ENCODE data around the gene DCAF12.

Gene DCAF12

GRCh38 chr9:34170237-34170991, 43.9 kb upstream of the DCAF12 start:
- H2AFZ ChIP-seq (ENCODE audit: low read length) = no peak overlapping the region
- no peaks in the 10 kb centered on the region for H4K20me1 ChIP-seq (ENCODE audit: insufficient read depth, low read length)
- no peaks in the 10 kb centered on the region for H3K27me3 ChIP-seq (replicated peaks; ENCODE audit: insufficient read depth, low read length)

GRCh38 chr9:34169125-34169524, 42.6 kb upstream of the DCAF12 start:
- TF ChIP-seq EZH2phosphoT487 (IDR thresholded peaks at IDR 0.05; ENCODE audit: low read length) = no peak
- TF ChIP-seq EZH2 (optimal IDR thresholded peaks at IDR 0.05; ENCODE audit: low read depth, low read length) = no peak
- TF ChIP-seq CTCF (IDR thresholded peaks at IDR 0.05; ENCODE audit: low read length) = no peak
- no peak overlapping the region for H3K27ac ChIP-seq (ENCODE audit: low read length)
- no peaks in the 10 kb centered on the region for H3K36me3 ChIP-seq (replicated peaks; ENCODE audit: insufficient read depth, low read length)
- H3K9ac ChIP-seq (ENCODE audit: low read length) = no peak overlapping the region
- H4K20me1 ChIP-seq (ENCODE audit: insufficient read depth, low read length) = no peaks in the 10 kb centered on the region
- no peaks in the 10 kb centered on the region for H3K79me2 ChIP-seq (ENCODE audit: low read length)
- H3K27me3 ChIP-seq (replicated peaks; ENCODE audit: insufficient read depth, low read length) = no peaks in the 10 kb centered on the region
- H3K9me2 ChIP-seq (replicated peaks; ENCODE audit: insufficient read depth, low read length) = no peaks in the 10 kb centered on the region
- H3K4me1 ChIP-seq (ENCODE audit: low read length) = no peaks in the 10 kb centered on the region
- no peak for DNase-seq
- no peak overlapping the region for H3K4me3 ChIP-seq (ENCODE audit: low read length)
- H3K9me3 ChIP-seq (replicated peaks; ENCODE audit: insufficient read depth, low read length) = no peaks in the 10 kb centered on the region
- H2AFZ ChIP-seq (ENCODE audit: low read length) = no peak overlapping the region
- H3K4me2 ChIP-seq (ENCODE audit: low read depth, low read length) = no peak overlapping the region
- no peaks in the 10 kb centered on the region for H3F3A ChIP-seq (ENCODE audit: insufficient read depth, low read length)

More at GRCh38 chr9:34170237-34170991, 43.9 kb upstream of the DCAF12 start:
- no peaks in the 10 kb centered on the region for H3K4me1 ChIP-seq (ENCODE audit: low read length)
- no peak overlapping the region for H3K4me3 ChIP-seq (ENCODE audit: low read length)
- no peaks in the 10 kb centered on the region for H3K79me2 ChIP-seq (ENCODE audit: low read length)
- H3K9me2 ChIP-seq (replicated peaks; ENCODE audit: insufficient read depth, low read length) = no peaks in the 10 kb centered on the region
- no peaks in the 10 kb centered on the region for H3F3A ChIP-seq (ENCODE audit: insufficient read depth, low read length)
- TF ChIP-seq CTCF (IDR thresholded peaks at IDR 0.05; ENCODE audit: low read length) (no peak), EZH2 (optimal IDR thresholded peaks at IDR 0.05; ENCODE audit: low read depth, low read length) (no peak), EZH2phosphoT487 (IDR thresholded peaks at IDR 0.05; ENCODE audit: low read length) (no peak)
- H3K36me3 ChIP-seq (replicated peaks; ENCODE audit: insufficient read depth, low read length) = no peaks in the 10 kb centered on the region
- H3K9ac ChIP-seq (ENCODE audit: low read length) = no peak overlapping the region
- no peaks in the 10 kb centered on the region for H3K9me3 ChIP-seq (replicated peaks; ENCODE audit: insufficient read depth, low read length)
- DNase-seq = no peak
- H3K27ac ChIP-seq (ENCODE audit: low read length) = no peak overlapping the region
- H3K4me2 ChIP-seq (ENCODE audit: low read depth, low read length) = no peak overlapping the region

GRCh38 chr9:34163434-34163833, 36.9 kb upstream of the DCAF12 start:
- Histone ChIP-seq H4K20me1 (ENCODE audit: insufficient read depth, low read length) (no peaks in the 10 kb centered on the region), H3K27ac (ENCODE audit: low read length) (no peak overlapping the region), H3K9me3 (replicated peaks; ENCODE audit: insufficient read depth, low read length) (no peaks in the 10 kb centered on the region), H3K4me3 (ENCODE audit: low read length) (no peak overlapping the region), H3K79me2 (ENCODE audit: low read length) (no peaks in the 10 kb centered on the region), H3K9ac (ENCODE audit: low read length) (no peak overlapping the region), H3K9me2 (replicated peaks; ENCODE audit: insufficient read depth, low read length) (no peaks in the 10 kb centered on the region), H3K36me3 (replicated peaks; ENCODE audit: insufficient read depth, low read length) (no peaks in the 10 kb centered on the region), H2AFZ (ENCODE audit: low read length) (no peak overlapping the region), H3F3A (ENCODE audit: insufficient read depth, low read length) (no peaks in the 10 kb centered on the region), H3K27me3 (replicated peaks; ENCODE audit: insufficient read depth, low read length) (no peaks in the 10 kb centered on the region), H3K4me2 (ENCODE audit: low read depth, low read length) (no peak overlapping the region), H3K4me1 (ENCODE audit: low read length) (no peaks in the 10 kb centered on the region)
- TF ChIP-seq EZH2phosphoT487 (IDR thresholded peaks at IDR 0.05; ENCODE audit: low read length) = no peak
- no peak for DNase-seq

GRCh38 chr9:34158362-34158869, 31.9 kb upstream of the DCAF12 start:
- H4K20me1 ChIP-seq (ENCODE audit: insufficient read depth, low read length) = no peaks in the 10 kb centered on the region
- no peak overlapping the region for H3K27ac ChIP-seq (ENCODE audit: low read length)
- H3K4me1 ChIP-seq (ENCODE audit: low read length) = no peaks in the 10 kb centered on the region
- no peaks in the 10 kb centered on the region for H3K79me2 ChIP-seq (ENCODE audit: low read length)
- no peaks in the 10 kb centered on the region for H3K9me2 ChIP-seq (replicated peaks; ENCODE audit: insufficient read depth, low read length)
- no peak overlapping the region for H2AFZ ChIP-seq (ENCODE audit: low read length)
- no peak overlapping the region for H3K4me2 ChIP-seq (ENCODE audit: low read depth, low read length)
- TF ChIP-seq CTCF (IDR thresholded peaks at IDR 0.05; ENCODE audit: low read length) (no peak), EZH2phosphoT487 (IDR thresholded peaks at IDR 0.05; ENCODE audit: low read length) (no peak), EZH2 (optimal IDR thresholded peaks at IDR 0.05; ENCODE audit: low read depth, low read length) (no peak)
- H3F3A ChIP-seq (ENCODE audit: insufficient read depth, low read length) = no peaks in the 10 kb centered on the region
- no peak overlapping the region for H3K9ac ChIP-seq (ENCODE audit: low read length)
- H3K9me3 ChIP-seq (replicated peaks; ENCODE audit: insufficient read depth, low read length) = no peaks in the 10 kb centered on the region
- no peaks in the 10 kb centered on the region for H3K27me3 ChIP-seq (replicated peaks; ENCODE audit: insufficient read depth, low read length)
- no peak for DNase-seq
- H3K36me3 ChIP-seq (replicated peaks; ENCODE audit: insufficient read depth, low read length) = no peaks in the 10 kb centered on the region
- no peak overlapping the region for H3K4me3 ChIP-seq (ENCODE audit: low read length)

Measured in MM.1S (cell line).